HEK293 (cell line): ENCODE measurements around the gene PBLD.

Experiments used
- MYNN ChIP-seq: fragments of 450-650 bp; formaldehyde crosslinking; IDR thresholded peaks from 2 replicates; pipeline ENCODE4 v1.5.1; 2016; ENCODE audit warnings: missing biosample characterization, missing genetic modification characterization, borderline replicate concordance
- PRDM1 ChIP-seq: fragments of 450-650 bp; formaldehyde crosslinking; IDR thresholded peaks from 2 replicates; pipeline ENCODE4; 2016; ENCODE audit warnings: missing biosample characterization, missing genetic modification characterization
- ZBTB49 ChIP-seq: fragments of 450-650 bp; formaldehyde crosslinking; IDR thresholded peaks from 2 replicates; pipeline ENCODE4 v1.5.1; 2016; ENCODE audit warnings: missing biosample characterization, missing genetic modification characterization, low read depth
- ZFHX2 ChIP-seq: fragments of 450-650 bp; formaldehyde crosslinking; conservative IDR thresholded peaks from 2 replicates; pipeline ENCODE4 v1.5.1; 2016; ENCODE audit warnings: missing biosample characterization, missing genetic modification characterization
- ZNF404 ChIP-seq: fragments of 450-650 bp; formaldehyde crosslinking; IDR thresholded peaks from 2 replicates; pipeline ENCODE4 v1.5.1; 2017; ENCODE audit warnings: missing biosample characterization, missing genetic modification characterization
- ZNF560 ChIP-seq: fragments of 450-650 bp; formaldehyde crosslinking; IDR thresholded peaks from 2 replicates; pipeline ENCODE4 v1.5.1; 2017; ENCODE audit warnings: missing biosample characterization, missing genetic modification characterization, borderline replicate concordance
- ZNF561 ChIP-seq: fragments of 450-650 bp; IDR thresholded peaks from 2 replicates; pipeline ENCODE4 v1.5.1; 2018; ENCODE audit warnings: missing biosample characterization, missing genetic modification characterization, borderline replicate concordance
- ZNF571 ChIP-seq: fragments of 450-650 bp; formaldehyde crosslinking; IDR thresholded peaks from 2 replicates; pipeline ENCODE4 v1.5.0; 2017; ENCODE audit warnings: missing biosample characterization, missing genetic modification characterization
- ZNF792 ChIP-seq: fragments of 450-650 bp; formaldehyde crosslinking; IDR thresholded peaks from 2 replicates; pipeline ENCODE4 v1.5.1; 2016; ENCODE audit warnings: missing biosample characterization, missing genetic modification characterization
- TF ChIP-seq, protein P1 (sequence below): fragments of 450-650 bp; formaldehyde crosslinking; IDR thresholded peaks from 2 replicates; pipeline ENCODE4 v1.5.1; 2016; ENCODE audit warnings: missing biosample characterization, missing genetic modification characterization
- TF ChIP-seq, protein P2 (sequence below): fragments of 450-650 bp; formaldehyde crosslinking; IDR thresholded peaks from 2 replicates; pipeline ENCODE4 v1.5.1; 2016; ENCODE audit warnings: missing biosample characterization, missing genetic modification characterization, borderline replicate concordance
- TF ChIP-seq, protein P3 (sequence below): fragments of 450-650 bp; formaldehyde crosslinking; IDR thresholded peaks from 2 replicates; pipeline ENCODE4 v1.5.0; 2017; ENCODE audit warnings: missing biosample characterization, missing genetic modification characterization, borderline replicate concordance

- TF ChIP-seq, protein P1, sequence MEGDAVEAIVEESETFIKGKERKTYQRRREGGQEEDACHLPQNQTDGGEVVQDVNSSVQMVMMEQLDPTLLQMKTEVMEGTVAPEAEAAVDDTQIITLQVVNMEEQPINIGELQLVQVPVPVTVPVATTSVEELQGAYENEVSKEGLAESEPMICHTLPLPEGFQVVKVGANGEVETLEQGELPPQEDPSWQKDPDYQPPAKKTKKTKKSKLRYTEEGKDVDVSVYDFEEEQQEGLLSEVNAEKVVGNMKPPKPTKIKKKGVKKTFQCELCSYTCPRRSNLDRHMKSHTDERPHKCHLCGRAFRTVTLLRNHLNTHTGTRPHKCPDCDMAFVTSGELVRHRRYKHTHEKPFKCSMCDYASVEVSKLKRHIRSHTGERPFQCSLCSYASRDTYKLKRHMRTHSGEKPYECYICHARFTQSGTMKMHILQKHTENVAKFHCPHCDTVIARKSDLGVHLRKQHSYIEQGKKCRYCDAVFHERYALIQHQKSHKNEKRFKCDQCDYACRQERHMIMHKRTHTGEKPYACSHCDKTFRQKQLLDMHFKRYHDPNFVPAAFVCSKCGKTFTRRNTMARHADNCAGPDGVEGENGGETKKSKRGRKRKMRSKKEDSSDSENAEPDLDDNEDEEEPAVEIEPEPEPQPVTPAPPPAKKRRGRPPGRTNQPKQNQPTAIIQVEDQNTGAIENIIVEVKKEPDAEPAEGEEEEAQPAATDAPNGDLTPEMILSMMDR: no peak
- no peak for TF ChIP-seq PRDM1 (tag by site-specific recombination)
- TF ChIP-seq, protein P2, sequence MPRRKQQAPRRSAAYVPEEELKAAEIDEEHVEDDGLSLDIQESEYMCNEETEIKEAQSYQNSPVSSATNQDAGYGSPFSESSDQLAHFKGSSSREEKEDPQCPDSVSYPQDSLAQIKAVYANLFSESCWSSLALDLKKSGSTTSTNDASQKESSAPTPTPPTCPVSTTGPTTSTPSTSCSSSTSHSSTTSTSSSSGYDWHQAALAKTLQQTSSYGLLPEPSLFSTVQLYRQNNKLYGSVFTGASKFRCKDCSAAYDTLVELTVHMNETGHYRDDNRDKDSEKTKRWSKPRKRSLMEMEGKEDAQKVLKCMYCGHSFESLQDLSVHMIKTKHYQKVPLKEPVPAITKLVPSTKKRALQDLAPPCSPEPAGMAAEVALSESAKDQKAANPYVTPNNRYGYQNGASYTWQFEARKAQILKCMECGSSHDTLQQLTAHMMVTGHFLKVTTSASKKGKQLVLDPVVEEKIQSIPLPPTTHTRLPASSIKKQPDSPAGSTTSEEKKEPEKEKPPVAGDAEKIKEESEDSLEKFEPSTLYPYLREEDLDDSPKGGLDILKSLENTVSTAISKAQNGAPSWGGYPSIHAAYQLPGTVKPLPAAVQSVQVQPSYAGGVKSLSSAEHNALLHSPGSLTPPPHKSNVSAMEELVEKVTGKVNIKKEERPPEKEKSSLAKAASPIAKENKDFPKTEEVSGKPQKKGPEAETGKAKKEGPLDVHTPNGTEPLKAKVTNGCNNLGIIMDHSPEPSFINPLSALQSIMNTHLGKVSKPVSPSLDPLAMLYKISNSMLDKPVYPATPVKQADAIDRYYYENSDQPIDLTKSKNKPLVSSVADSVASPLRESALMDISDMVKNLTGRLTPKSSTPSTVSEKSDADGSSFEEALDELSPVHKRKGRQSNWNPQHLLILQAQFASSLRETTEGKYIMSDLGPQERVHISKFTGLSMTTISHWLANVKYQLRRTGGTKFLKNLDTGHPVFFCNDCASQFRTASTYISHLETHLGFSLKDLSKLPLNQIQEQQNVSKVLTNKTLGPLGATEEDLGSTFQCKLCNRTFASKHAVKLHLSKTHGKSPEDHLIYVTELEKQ: no peak
- no peak for TF ChIP-seq ZFHX2
- no peak for TF ChIP-seq ZNF792
- TF ChIP-seq, protein P3, sequence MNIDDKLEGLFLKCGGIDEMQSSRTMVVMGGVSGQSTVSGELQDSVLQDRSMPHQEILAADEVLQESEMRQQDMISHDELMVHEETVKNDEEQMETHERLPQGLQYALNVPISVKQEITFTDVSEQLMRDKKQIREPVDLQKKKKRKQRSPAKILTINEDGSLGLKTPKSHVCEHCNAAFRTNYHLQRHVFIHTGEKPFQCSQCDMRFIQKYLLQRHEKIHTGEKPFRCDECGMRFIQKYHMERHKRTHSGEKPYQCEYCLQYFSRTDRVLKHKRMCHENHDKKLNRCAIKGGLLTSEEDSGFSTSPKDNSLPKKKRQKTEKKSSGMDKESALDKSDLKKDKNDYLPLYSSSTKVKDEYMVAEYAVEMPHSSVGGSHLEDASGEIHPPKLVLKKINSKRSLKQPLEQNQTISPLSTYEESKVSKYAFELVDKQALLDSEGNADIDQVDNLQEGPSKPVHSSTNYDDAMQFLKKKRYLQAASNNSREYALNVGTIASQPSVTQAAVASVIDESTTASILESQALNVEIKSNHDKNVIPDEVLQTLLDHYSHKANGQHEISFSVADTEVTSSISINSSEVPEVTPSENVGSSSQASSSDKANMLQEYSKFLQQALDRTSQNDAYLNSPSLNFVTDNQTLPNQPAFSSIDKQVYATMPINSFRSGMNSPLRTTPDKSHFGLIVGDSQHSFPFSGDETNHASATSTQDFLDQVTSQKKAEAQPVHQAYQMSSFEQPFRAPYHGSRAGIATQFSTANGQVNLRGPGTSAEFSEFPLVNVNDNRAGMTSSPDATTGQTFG (tag by site-specific recombination): no peak
- no peak for TF ChIP-seq MYNN (tag by site-specific recombination)
- TF ChIP-seq ZBTB49 (tag by site-specific recombination): no peak
- no peak for TF ChIP-seq ZNF571
- no peak for TF ChIP-seq ZNF561 (tag by site-specific recombination)
- no peak for TF ChIP-seq ZNF560 (tag by site-specific recombination)
- no peak for TF ChIP-seq ZNF404 (tag by site-specific recombination)
Measured at GRCh38 chr10:68239069-68239468, 93.7 kb downstream of the PBLD start.
